ENCODE measurements around the gene ALMS1.
"Not testable (repeated sequence)": the region's sequence is repeated elsewhere in the genome, so short reads cannot be mapped to it uniquely, and the experiment has no call there.

ALMS1 gene

DNA sequence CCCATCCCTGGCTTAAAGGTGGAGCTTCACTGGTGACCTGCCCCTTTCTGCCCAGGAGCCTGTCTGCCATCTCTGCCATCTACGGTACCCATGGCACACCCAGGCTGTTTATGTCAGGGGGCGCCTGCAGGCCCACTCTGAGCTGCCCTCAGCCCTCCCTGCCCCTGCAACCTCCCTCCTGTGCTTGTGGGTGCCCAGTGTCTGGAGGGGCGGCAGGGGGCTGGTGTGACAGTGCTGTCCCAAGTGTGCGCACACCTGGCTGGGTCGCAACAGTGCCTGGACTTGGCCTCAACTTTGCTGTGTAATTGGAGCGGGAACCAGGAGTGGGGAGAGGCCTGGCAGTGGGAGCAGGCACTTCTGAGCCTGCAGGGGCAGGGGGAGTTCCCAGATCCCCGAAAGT is 102.4 kb downstream of the ALMS1 start:
- TF ChIP-seq, protein P1, sequence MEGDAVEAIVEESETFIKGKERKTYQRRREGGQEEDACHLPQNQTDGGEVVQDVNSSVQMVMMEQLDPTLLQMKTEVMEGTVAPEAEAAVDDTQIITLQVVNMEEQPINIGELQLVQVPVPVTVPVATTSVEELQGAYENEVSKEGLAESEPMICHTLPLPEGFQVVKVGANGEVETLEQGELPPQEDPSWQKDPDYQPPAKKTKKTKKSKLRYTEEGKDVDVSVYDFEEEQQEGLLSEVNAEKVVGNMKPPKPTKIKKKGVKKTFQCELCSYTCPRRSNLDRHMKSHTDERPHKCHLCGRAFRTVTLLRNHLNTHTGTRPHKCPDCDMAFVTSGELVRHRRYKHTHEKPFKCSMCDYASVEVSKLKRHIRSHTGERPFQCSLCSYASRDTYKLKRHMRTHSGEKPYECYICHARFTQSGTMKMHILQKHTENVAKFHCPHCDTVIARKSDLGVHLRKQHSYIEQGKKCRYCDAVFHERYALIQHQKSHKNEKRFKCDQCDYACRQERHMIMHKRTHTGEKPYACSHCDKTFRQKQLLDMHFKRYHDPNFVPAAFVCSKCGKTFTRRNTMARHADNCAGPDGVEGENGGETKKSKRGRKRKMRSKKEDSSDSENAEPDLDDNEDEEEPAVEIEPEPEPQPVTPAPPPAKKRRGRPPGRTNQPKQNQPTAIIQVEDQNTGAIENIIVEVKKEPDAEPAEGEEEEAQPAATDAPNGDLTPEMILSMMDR (IDR thresholded peaks at IDR 0.05): no peak
- no peaks in the 10 kb centered on the region for H3K27me3 ChIP-seq
- H3K27ac ChIP-seq: no peak overlapping the region
- H3K4me1 ChIP-seq (ENCODE audit: control insufficient read depth in 1 of 2, insufficient read depth in 1 of 2, low read depth in 1 of 2, low read length in 1 of 2): no peaks in the 10 kb centered on the region
- H3K9me3 ChIP-seq: peaks cover 3% of the 10 kb centered on the region
- H3K4me3 ChIP-seq (ENCODE audit: low read depth in 1 of 2, low read length in 1 of 2): no peak overlapping the region
- peaks cover 14% of the 10 kb centered on the region for H3K36me3 ChIP-seq

DNA sequence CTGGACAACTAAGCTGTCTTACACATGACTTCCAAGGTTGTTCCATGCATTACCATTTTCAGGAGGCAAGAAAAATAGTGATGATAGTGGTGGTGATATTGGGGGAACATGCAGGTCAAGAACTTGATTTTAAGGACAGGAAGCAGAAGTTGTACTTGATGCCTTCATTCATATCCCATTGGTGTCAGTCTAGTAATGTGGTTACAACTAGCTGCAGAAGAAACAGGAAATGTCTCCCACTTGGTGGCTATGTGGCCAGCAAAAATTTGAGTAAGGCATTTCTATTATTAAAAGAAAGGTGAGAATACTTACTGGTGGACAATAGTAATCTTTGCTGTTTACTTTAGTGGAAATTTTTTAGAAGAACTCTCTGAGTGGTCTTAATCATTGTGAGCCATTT is 103.4 kb downstream of the ALMS1 start:
- Histone ChIP-seq H3K4me1 (ENCODE audit: control insufficient read depth in 1 of 2, insufficient read depth in 1 of 2, low read depth in 1 of 2, low read length in 1 of 2) (no peaks in the 10 kb centered on the region), H3K4me3 (ENCODE audit: low read depth in 1 of 2, low read length in 1 of 2) (no peak overlapping the region), H3K27me3 (no peaks in the 10 kb centered on the region), H3K27ac (no peak overlapping the region), H3K9me3 (peaks cover 3% of the 10 kb centered on the region), H3K36me3 (peaks cover 14% of the 10 kb centered on the region)
- TF ChIP-seq, protein P1 (IDR thresholded peaks at IDR 0.05): no peak

DNA sequence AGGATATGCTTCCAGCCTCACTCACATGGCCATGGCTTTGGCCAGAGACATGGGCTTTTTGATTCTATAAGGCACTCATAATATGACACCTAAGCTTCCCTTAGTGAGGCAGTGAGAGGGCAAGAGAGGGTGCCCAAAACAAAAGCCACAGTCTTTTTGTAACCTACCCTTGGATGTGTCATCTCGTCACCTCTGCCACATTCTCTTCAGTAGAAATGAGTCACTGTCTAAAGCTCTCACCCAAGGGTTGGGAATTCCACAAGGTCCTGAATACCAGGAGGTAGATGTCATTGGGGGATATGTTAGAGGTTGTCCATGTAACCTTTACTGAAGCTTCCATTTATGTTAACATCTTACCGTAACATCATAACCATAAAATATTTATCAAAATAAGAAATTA is 108.4 kb downstream of the ALMS1 start:
- no peak overlapping the region for H3K4me3 ChIP-seq (ENCODE audit: low read depth in 1 of 2, low read length in 1 of 2)
- no peaks in the 10 kb centered on the region for H3K4me1 ChIP-seq (ENCODE audit: control insufficient read depth in 1 of 2, insufficient read depth in 1 of 2, low read depth in 1 of 2, low read length in 1 of 2)
- no peaks in the 10 kb centered on the region for H3K27me3 ChIP-seq
- no peaks in the 10 kb centered on the region for H3K9me3 ChIP-seq
- TF ChIP-seq, protein P1 (IDR thresholded peaks at IDR 0.05): no peak
- no peak overlapping the region for H3K27ac ChIP-seq
- peaks cover 14% of the 10 kb centered on the region for H3K36me3 ChIP-seq

DNA sequence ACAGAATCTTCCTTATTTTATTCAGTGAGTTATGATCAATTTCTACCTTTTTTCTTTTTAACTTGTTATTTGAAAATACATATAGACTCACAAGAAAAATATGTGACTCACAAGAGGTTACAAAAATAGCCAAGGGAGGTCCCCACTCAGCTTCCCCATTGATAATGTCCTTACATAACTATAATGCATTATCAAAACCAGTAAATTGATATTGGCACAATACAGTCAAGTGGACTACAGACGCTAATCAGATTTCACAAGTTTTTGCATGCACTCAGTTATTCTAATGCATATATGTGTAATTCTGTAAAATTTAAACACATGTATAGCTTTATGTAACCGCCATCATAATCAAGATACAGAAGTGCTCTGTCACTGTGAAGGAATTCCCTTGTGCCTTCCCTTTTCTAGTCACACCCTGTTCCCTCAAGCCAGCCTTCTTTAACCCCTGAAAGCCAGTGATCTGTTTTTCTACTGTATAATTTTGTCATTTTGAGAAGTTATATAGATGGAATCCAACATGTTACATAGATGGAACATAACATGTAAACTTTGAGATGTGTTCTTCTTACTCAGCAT is 118.4 kb downstream of the ALMS1 start:
- TF ChIP-seq, protein P1 (IDR thresholded peaks at IDR 0.05): no peak
- Histone ChIP-seq H3K36me3 (no peaks in the 10 kb centered on the region), H3K27ac (no peak overlapping the region), H3K4me3 (ENCODE audit: low read depth in 1 of 2, low read length in 1 of 2) (no peak overlapping the region), H3K4me1 (ENCODE audit: control insufficient read depth in 1 of 2, insufficient read depth in 1 of 2, low read depth in 1 of 2, low read length in 1 of 2) (no peaks in the 10 kb centered on the region), H3K9me3 (no peaks in the 10 kb centered on the region), H3K27me3 (no peaks in the 10 kb centered on the region)

DNA sequence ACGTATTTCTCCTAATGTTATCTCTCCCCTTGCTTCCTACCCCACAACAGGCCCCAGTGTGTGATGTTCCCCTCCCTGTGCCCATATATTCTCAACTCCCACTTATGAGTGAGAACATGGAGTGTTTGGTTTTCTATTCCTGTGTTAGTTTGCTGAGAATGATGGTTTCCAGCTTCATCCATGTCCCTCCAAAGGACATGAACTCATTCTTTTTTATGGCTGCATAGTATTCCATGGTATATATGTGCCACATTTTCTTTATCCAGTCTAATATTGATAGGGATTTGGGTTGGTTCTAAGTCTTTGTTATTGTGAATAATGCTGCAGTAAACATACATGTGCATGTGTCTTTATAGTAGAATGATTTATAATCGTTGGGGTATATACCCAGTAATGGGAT is 119.2 kb downstream of the ALMS1 start:
- not testable (repeated sequence) for H3K36me3 ChIP-seq; H3K27ac ChIP-seq; H3K9me3 ChIP-seq; H3K4me1 ChIP-seq (ENCODE audit: control insufficient read depth in 1 of 2, insufficient read depth in 1 of 2, low read depth in 1 of 2, low read length in 1 of 2); H3K27me3 ChIP-seq; H3K4me3 ChIP-seq (ENCODE audit: low read depth in 1 of 2, low read length in 1 of 2)

DNA sequence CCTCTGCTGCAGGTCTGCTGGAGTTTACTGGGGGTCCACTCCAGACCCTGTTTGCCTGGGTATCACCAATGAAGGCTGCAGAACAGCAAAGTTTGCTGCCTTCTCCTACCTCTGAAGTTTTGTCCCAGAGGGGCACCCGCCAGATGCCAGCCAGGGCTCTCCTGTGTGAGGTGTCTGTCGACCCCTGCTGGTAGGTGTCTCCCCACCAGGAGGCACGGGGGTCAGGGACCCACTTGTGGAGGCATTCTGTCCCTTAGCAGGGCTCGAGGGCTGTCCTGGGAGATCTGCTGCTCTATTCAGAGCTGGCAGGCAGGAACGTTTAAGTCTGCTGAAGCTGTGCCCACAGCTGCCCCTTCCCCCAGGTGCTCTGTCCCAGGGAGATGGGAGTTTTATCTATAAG is 124.8 kb downstream of the ALMS1 start:
- H3K27me3 ChIP-seq; H3K9me3 ChIP-seq; H3K4me3 ChIP-seq (ENCODE audit: low read depth in 1 of 2, low read length in 1 of 2); H3K27ac ChIP-seq; H3K4me1 ChIP-seq (ENCODE audit: control insufficient read depth in 1 of 2, insufficient read depth in 1 of 2, low read depth in 1 of 2, low read length in 1 of 2); H3K36me3 ChIP-seq: not testable (repeated sequence)

DNA sequence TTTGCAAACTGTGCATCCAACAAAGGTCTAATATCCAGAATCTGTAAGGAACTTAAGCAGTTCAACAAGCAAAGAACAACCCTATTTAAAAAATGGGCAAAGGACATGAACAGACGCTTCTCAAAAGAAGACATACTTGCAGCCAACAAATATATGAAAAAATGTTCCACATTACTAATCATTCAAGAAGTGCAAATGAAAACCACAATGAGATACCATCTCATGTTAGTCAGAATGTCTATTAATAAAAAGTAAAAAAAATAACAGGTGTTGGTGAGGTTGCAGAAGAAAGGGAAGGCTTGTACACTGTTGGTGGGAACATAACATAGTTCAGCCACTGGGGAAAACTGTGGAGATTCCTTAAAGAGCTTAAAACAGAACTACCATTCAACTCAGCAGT is 130.4 kb downstream of the ALMS1 start:
- Histone ChIP-seq H3K27me3 (no peaks in the 10 kb centered on the region), H3K27ac (no peak overlapping the region), H3K36me3 (peaks cover 7% of the 10 kb centered on the region)

More for the DNA sequence above, 130.4 kb downstream of the ALMS1 start:
- Histone ChIP-seq H3K9me3 (no peaks in the 10 kb centered on the region), H3K4me1 (ENCODE audit: control insufficient read depth in 1 of 2, insufficient read depth in 1 of 2, low read depth in 1 of 2, low read length in 1 of 2) (no peaks in the 10 kb centered on the region), H3K4me3 (ENCODE audit: low read depth in 1 of 2, low read length in 1 of 2) (no peak overlapping the region)
- TF ChIP-seq, protein P1 (IDR thresholded peaks at IDR 0.05): no peak
